Measurements from ENCODE around the gene ACSL3.

DNA sequence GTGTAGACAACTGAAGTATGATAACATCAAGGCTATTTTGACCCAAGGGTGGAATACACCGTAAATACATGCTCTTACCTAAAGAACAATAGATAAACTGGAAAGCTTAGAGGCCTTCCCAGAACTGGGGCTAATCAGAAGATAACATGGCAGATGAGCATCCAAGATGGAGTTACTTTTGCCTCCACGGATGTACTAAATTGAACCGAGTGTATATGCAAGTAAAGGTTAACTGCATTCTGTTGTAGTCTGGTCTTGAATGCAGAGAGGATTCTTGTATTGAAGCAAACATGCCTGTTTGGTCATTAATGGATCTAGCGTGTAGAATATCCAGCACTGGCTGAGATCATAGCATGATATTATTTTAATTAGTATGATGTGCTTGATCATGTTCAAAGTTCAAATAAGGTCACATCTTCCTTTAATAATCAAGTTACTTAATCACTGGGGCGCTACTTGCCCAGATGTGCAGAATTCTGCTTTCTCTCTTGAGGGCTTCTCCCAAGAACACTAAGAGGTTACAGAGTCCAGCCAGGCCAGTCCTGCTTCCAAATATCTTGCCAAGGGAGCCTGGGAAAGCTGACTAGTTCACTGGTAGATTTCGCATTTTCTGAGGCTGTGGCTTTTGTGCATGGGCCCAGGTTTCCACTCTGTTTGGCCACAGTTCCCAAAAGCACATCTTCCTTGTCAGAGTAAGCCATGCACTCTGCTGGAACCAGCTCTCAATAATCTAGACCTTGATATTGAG, 37.5 kb upstream of the ACSL3 start:
- TF ChIP-seq EZH2 (IDR thresholded peaks at IDR 0.05; ENCODE audit: low read length, unreplicated experiment) = no peak
- TF ChIP-seq, protein P1, sequence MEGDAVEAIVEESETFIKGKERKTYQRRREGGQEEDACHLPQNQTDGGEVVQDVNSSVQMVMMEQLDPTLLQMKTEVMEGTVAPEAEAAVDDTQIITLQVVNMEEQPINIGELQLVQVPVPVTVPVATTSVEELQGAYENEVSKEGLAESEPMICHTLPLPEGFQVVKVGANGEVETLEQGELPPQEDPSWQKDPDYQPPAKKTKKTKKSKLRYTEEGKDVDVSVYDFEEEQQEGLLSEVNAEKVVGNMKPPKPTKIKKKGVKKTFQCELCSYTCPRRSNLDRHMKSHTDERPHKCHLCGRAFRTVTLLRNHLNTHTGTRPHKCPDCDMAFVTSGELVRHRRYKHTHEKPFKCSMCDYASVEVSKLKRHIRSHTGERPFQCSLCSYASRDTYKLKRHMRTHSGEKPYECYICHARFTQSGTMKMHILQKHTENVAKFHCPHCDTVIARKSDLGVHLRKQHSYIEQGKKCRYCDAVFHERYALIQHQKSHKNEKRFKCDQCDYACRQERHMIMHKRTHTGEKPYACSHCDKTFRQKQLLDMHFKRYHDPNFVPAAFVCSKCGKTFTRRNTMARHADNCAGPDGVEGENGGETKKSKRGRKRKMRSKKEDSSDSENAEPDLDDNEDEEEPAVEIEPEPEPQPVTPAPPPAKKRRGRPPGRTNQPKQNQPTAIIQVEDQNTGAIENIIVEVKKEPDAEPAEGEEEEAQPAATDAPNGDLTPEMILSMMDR (conservative IDR thresholded peaks at IDR 0.05; ENCODE audit: low read depth, low read length) = no peak
- no peak for TF ChIP-seq EZH2phosphoT487 (IDR thresholded peaks at IDR 0.05; ENCODE audit: borderline replicate concordance, low read length)
